GM18505 (cell line): ENCODE measurements around the gene TTC28.

Experiments
- ATAC-seq: cut with Tn5 transposase; IDR thresholded peaks from one replicate; pipeline ENCODE4 v1.9.1; 2021; ENCODE audit not compliant: unreplicated experiment
- POLR2A ChIP-seq: IDR thresholded peaks from 4 replicates; pipeline ENCODE4 v1.6.1; 2011; ENCODE audit warnings: borderline replicate concordance; ENCODE audit not compliant: insufficient read depth, insufficient read length; ENCODE audit errors: extremely low read depth

TTC28 gene

DNA sequence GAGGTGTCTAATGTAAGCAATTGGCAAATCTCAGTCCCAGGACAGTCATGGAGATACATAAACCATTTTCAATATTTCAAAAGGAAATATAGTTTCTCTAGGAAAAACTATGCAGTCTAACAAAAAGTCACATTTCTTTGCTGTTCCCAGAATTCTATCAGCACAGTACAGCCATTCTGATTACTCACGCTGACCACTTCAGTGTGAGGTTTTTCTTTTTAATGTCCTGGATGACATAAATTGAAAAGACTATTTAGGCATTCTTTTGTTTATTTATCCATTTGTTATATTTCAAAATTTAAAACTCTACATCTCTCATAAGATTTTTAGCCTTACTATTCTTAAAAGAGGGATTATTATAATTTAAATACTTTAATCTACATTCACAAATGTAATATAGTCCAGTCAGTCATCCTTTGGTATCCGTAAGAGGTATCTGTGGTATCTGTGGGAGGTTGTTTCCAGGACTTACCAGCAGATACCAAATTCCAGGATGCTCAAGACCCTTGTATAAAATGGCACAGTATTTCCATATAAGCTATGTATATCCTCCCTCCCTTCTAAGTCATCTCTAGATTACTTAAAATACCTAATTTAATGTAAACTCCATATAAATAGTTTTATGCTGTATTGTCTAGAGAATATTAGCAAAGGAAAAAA, 429.5 kb downstream of the TTC28 start:
- ATAC-seq, result no peak
- no peak for TF ChIP-seq POLR2A

- ATAC-seq, result no peak
- TF ChIP-seq POLR2A, result no peak
Measured at GRCh38 chr22:28249402-28249801, 430.2 kb downstream of the TTC28 start.

- no peak for TF ChIP-seq POLR2A
- ATAC-seq, result no peak
Measured at GRCh38 chr22:28247667-28248363, 431.8 kb downstream of the TTC28 start.

- no peak for TF ChIP-seq POLR2A
- no peak for ATAC-seq
Measured at GRCh38 chr22:28247136-28247535, 432.5 kb downstream of the TTC28 start.

DNA sequence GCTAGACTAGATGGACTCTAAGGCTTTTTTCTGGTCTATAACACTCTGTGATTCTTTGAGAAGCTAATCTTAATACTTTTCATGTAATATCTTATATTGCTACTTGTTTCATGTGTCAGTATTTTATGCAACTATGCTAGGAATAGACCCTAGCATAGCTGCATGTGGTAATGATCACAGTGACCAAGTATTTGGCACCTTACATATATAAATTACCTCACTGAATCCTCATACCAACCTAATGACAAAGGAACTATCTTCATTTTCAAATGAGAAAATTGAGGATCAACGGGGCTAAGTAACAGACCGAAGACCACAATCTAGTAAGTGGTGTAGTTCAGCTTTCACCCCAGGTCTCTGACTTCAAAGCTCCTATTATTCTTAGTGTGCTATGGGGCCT, 433.2 kb downstream of the TTC28 start:
- ATAC-seq, result no peak
- no peak for TF ChIP-seq POLR2A

GRCh38 chr22:28245579-28246224, 433.9 kb downstream of the TTC28 start:
- ATAC-seq, result no peak
- TF ChIP-seq POLR2A, result no peak

DNA sequence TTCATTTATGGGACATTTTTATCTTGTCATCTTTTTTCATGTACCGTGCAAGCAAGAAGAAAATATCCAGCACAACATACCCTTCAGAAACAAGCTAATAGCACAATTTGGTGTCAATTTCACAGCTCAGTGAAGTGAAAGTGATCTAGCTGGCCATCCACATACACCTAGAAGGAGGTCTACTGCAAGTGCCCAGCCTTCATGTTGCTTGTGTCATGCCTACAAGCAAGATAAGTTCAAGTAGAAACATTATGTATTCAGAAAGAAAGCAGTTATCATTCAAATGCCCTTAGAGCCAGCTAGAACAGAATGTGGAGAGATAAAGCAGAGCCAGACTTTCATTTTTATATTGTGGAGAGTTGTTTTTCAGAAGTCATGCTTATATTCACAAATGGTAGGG, 434.9 kb downstream of the TTC28 start:
- ATAC-seq, result no peak
- TF ChIP-seq POLR2A, result no peak

GRCh38 chr22:28243539-28243938, 436.1 kb downstream of the TTC28 start:
- TF ChIP-seq POLR2A, result no peak
- no peak for ATAC-seq

DNA sequence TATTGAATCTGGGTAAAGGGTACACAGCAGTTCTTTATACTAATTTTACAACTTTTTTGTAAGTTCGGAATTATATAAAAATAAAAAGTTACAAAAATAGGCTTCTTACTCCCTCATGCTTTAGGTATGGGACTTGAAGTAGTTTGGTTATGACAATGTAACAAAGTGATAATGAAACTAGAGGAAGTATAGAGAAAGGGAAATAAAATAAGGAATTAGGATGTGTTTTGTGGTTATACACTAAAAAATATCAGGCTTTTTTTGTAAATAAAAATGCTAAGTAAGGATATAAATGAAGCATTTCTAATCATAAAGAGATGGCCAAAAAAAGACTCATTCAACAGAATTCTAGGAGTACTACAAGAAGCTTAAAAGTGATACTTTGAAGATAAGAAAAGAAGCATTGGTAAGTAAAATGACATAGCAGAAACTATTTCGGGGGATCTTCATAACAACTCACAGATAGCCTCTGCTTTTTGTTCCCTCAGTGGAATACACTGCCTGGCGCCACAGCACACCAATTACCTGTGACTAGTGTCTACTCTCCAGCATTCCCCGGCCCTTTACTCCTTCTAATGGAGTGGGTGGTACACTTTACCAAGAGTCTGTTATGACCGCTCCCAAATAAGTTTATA, 437.9 kb downstream of the TTC28 start:
- TF ChIP-seq POLR2A, result no peak
- ATAC-seq, result no peak

DNA sequence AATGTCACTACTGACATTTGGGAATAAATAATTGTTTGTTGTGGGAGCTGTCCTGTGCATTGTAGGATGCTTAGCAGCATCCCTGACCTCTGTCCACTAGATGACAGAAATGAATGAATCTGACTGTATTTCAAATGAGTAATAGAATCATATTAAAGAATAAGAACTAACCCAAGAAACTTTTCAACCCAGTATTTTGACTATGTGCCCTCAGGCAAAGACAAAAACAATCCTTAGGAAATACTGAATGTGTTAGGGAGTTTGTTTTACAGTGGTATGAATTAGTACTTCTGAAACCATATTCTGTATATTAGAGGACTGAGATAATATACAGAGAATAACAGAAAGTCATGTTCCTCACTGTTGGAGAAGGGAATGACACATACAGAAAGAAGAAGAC, 439.7 kb downstream of the TTC28 start:
- ATAC-seq, result no peak
- no peak for TF ChIP-seq POLR2A

GRCh38 chr22:28237783-28238182, 441.9 kb downstream of the TTC28 start:
- no peak for ATAC-seq
- no peak for TF ChIP-seq POLR2A

DNA sequence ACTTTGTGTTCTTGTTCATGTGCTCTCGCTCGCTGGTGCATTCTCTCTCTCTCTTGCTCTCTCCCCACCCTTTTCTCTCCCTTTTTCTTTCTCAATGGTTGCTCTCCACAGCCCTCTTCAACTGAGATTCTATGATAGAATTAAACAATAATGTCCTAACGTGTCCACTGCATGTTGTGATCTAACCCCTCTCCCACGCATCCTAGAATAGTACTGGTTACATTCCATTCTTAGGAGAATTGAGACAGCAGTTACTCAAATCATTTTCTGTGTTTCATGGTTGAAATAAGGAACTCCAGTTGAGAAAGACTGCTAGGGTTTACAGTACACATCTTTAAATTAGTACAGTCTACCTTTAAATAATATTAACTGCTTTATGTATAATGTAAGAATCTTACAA, 442.5 kb downstream of the TTC28 start:
- no peak for ATAC-seq

GRCh38 chr22:28232204-28232603, 447.4 kb downstream of the TTC28 start:
- ATAC-seq, result no peak
- no peak for TF ChIP-seq POLR2A

More for the DNA sequence above, 442.5 kb downstream of the TTC28 start:
- no peak for TF ChIP-seq POLR2A
